Gastrocnemius medialis (tissue), 4 donors: Measurements from ENCODE around the gene NHSL1. TPM values are rescaled to one million over a fixed set of nuclear protein-coding genes. Genes with fewer than 3 reads are reported as not detected.

Experiments used
- ATAC-seq, 2 donors: fragments of 150-250 bp; one replicate each; pipeline ENCODE4 v1.9.1; 2016
- DNase-seq, 2 donors: peaks; one replicate each; pipeline ENCODE4 v3.0.0-alpha.2; 2019
- H3K27ac ChIP-seq, 4 donors: fragments of 200-600 bp; sonication (generic); 1 replicate in 1 of 4; 2 replicates in 3 of 4; pipeline ENCODE4 v1.5.1; 2016 to 2018; ENCODE audit warnings: mild to moderate bottlenecking in 2 of 4, moderate library complexity in 1 of 4
- H3K27me3 ChIP-seq, 3 donors: fragments of 200-600 bp; sonication (generic) in 2 of 3; 1 replicate in 1 of 3; 2 replicates in 2 of 3; pipeline versions ENCODE4 v1.5.1 to v1.6.0; 2016 to 2019; ENCODE audit warnings: mild to moderate bottlenecking in 1 of 3, moderate library complexity in 1 of 3
- H3K36me3 ChIP-seq, 2 donors: fragments of 200-600 bp; sonication (generic) in 1 of 2; one replicate each; pipeline ENCODE4 v1.5.1; 2017 to 2018
- H3K4me1 ChIP-seq, 2 donors: fragments of 200-600 bp; sonication (generic) in 1 of 2; one replicate each; pipeline ENCODE4 v1.5.1; 2016 to 2017; ENCODE audit warnings: mild to moderate bottlenecking in 2 of 2
- H3K4me3 ChIP-seq, 4 donors: fragments of 200-600 bp; sonication (generic) in 3 of 4; 1 replicate in 1 of 4; 2 replicates in 3 of 4; pipeline ENCODE4 v1.5.1; 2016 to 2019; ENCODE audit warnings: mild to moderate bottlenecking in 2 of 4
- H3K9me3 ChIP-seq, 3 donors: fragments of 200-600 bp; sonication (generic) in 2 of 3; 1 replicate in 1 of 3; 2 replicates in 2 of 3; pipeline ENCODE4 v1.5.1; 2016 to 2019
- POLR2A ChIP-seq, 2 donors: fragments of 450-650 bp; IDR thresholded peaks; one replicate each; pipeline ENCODE4 v1.6.1; 2017; ENCODE audit warnings: antibody characterized with exemption in 2 of 2, mild to moderate bottlenecking in 2 of 2, moderate library complexity in 2 of 2
- in situ Hi-C, 4 donors: fragments of 200-750 bp; cut with MboI; loops; one replicate each; pipeline versions ENCODE4 v1.15.0 to v1.8.0; 2017; ENCODE audit warnings: low sequenced_read_pairs in 4 of 4
- intact Hi-C: fragments of 100-400 bp; cut with DNase I; formaldehyde crosslinking; loops from one replicate; pipeline ENCODE4 v1.15.1; 2023; ENCODE audit warnings: low total_unique reads
- total RNA-seq, 4 donors: library from RNA; depleted of rRNA; stranded (reverse); fragments of >200 nt; gene quantifications; one replicate each; pipeline versions ENCODE4 v1.1.0 to v1.2.3, GENCODE V29; 2016
- TF ChIP-seq, protein P1 (sequence below), 5 experiments: fragments of 450-650 bp in 3 of 5; fragments of 200-600 bp in 2 of 5; sonication (generic) in 2 of 5; IDR thresholded peaks in 4 of 5; conservative IDR thresholded peaks in 1 of 5; 1 replicate in 4 of 5; 2 replicates in 1 of 5; pipeline ENCODE4 v1.5.1; 2016 to 2019; ENCODE audit warnings: antibody characterized with exemption in 5 of 5, mild to moderate bottlenecking in 3 of 5, moderate library complexity in 3 of 5

Gene NHSL1
- total RNA-seq, 4 donors from 2014 or later: 0.31 to 2.0 (median 1.1) TPM

DNA sequence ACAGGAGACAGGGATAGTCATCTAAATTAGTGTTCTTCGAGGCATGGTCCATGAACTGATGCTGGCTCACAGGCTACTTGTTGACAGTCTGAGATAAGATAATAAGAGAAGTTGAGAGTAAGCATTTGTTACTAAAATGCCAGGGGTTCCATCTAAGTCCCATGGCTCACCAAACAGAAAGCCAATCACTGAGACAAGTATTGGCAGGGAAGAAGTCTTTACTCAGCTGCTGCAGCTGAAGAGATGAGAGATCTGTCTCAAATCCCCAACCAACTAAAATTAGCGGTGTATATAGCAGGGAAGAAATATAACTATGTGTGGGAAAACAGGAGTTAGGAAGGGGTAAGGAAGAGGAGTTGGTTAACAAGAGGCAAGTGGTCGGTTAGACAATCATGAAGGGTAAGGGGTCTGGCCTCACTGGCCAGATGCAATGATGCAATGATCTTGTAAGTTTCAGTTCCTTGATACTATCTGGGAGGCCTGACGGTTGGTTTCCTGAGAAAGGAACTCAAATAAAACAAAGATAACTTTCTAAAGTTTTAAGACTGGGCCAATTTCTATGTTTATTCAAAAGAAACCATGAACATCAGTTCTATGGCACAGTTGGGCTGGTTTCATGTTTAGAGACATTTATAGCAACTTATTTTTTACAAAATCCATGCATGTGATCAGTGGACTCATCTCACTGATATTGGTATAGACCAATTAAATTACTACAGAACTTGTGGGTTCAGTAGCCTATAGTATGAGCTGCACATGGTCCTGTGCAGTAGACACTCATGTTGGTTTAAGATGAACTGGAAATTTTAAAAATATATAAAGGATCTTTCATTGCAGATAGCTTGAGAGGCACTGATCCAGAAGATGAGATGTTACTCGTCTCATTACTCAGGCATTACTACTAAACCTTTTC lies 105.2 kb downstream of the NHSL1 start:
- Histone ChIP-seq H3K4me1 (no peaks in the 10 kb centered on the region), H3K36me3 (no peaks in the 10 kb centered on the region), H3K27ac (no peak overlapping the region), H3K4me3 (no peak overlapping the region), H3K27me3 (no peaks in the 10 kb centered on the region), H3K9me3 (no peaks in the 10 kb centered on the region)
- TF ChIP-seq, protein P1, sequence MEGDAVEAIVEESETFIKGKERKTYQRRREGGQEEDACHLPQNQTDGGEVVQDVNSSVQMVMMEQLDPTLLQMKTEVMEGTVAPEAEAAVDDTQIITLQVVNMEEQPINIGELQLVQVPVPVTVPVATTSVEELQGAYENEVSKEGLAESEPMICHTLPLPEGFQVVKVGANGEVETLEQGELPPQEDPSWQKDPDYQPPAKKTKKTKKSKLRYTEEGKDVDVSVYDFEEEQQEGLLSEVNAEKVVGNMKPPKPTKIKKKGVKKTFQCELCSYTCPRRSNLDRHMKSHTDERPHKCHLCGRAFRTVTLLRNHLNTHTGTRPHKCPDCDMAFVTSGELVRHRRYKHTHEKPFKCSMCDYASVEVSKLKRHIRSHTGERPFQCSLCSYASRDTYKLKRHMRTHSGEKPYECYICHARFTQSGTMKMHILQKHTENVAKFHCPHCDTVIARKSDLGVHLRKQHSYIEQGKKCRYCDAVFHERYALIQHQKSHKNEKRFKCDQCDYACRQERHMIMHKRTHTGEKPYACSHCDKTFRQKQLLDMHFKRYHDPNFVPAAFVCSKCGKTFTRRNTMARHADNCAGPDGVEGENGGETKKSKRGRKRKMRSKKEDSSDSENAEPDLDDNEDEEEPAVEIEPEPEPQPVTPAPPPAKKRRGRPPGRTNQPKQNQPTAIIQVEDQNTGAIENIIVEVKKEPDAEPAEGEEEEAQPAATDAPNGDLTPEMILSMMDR (IDR thresholded peaks at IDR 0.05 in 4 of 5, conservative IDR thresholded peaks at IDR 0.05 in 1 of 5): no peak
- no peak for TF ChIP-seq POLR2A (IDR thresholded peaks at IDR 0.05)
- in situ Hi-C loops (no loop called here), intact Hi-C loops (no loop called here)
- no peak for ATAC-seq
- no peak for DNase-seq

DNA sequence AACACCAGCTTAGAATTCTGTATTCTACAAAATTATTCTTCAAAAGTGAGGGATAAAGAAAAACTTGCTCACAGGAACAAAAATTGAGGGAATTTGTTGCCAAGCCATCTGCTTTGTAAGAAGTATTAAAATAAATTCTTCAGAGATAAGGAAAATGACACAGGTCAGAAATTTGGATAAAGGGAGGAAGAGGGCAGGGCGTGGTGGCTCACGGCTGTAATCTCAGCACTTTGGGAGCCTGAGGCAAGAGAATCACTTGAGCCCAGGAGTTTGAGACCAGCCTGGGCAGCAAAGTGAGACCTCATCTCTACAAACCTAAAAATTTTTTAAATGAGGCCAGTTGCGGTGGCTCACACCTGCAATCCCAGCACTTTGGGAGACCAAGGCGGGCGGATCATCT lies 109.7 kb downstream of the NHSL1 start:
- no peaks in the 10 kb centered on the region for H3K4me1 ChIP-seq
- no peaks in the 10 kb centered on the region for H3K9me3 ChIP-seq
- no peak overlapping the region for H3K4me3 ChIP-seq
- in situ Hi-C loops: no loop called here
- H3K27ac ChIP-seq: no peak overlapping the region
- intact Hi-C loops: no loop called here
- TF ChIP-seq POLR2A (IDR thresholded peaks at IDR 0.05): no peak
- TF ChIP-seq, protein P1 (IDR thresholded peaks at IDR 0.05 in 4 of 5, conservative IDR thresholded peaks at IDR 0.05 in 1 of 5): no peak
- ATAC-seq (no peak), DNase-seq (no peak)
- H3K36me3 ChIP-seq: no peaks in the 10 kb centered on the region
- no peaks in the 10 kb centered on the region for H3K27me3 ChIP-seq

DNA sequence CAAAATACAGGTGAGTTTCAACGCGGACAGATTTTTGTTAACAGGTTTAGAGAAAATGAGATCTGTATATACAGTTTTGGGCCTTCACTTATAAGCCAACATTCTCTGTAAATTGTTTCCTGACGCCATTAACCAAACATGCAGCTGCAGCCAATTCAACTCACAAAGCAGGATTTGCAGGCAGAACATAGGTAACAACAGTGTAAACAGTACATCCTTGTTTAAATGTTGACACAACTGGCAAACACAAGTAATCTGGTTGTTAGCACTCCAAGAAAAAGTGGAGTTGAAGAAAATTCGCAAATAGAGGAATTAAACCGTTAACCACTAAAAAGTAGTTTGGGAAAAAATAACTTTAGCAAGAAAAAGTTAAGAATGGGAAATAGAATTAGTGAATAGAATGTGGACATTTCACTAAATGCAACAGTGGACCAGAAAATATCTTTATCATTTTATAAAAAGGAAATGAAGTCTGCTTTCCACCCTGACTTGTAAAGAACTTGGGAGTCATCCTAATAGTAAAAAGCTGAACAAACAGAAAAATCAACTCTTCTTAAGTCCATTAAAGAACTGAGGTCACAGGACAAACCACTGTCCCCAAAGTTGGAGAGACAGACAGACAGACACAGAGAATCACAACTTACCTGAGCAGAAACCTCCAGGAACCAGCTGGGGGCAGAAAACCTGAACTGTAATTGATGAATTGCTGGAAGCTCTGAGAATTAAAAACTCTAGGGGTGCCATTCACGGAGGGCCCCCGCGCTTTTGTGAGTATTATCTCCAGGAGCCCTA lies 111.5 kb downstream of the NHSL1 start:
- H3K36me3 ChIP-seq: no peaks in the 10 kb centered on the region
- in situ Hi-C loops (no loop called here), intact Hi-C loops (no loop called here)
- TF ChIP-seq, protein P1 (IDR thresholded peaks at IDR 0.05 in 4 of 5, conservative IDR thresholded peaks at IDR 0.05 in 1 of 5): no peak
- TF ChIP-seq POLR2A (IDR thresholded peaks at IDR 0.05): no peak
- H3K4me3 ChIP-seq: no peak overlapping the region
- DNase-seq (no peak), ATAC-seq (no peak)
- H3K27ac ChIP-seq: no peak overlapping the region
- no peaks in the 10 kb centered on the region for H3K27me3 ChIP-seq
- no peaks in the 10 kb centered on the region for H3K4me1 ChIP-seq
- no peaks in the 10 kb centered on the region for H3K9me3 ChIP-seq

- no peaks in the 10 kb centered on the region for H3K36me3 ChIP-seq
- ATAC-seq: no peak
- H3K4me3 ChIP-seq: no peak overlapping the region
- H3K27ac ChIP-seq: no peak overlapping the region
- TF ChIP-seq, protein P1 (IDR thresholded peaks at IDR 0.05 in 4 of 5, conservative IDR thresholded peaks at IDR 0.05 in 1 of 5): no peak
- TF ChIP-seq POLR2A (IDR thresholded peaks at IDR 0.05): no peak
- in situ Hi-C loops: no loop called here
- no peak for DNase-seq
- H3K27me3 ChIP-seq: no peaks in the 10 kb centered on the region
- no peaks in the 10 kb centered on the region for H3K4me1 ChIP-seq
- intact Hi-C loops: no loop called here
- no peaks in the 10 kb centered on the region for H3K9me3 ChIP-seq
Measured at GRCh38 chr6:138386897-138387296, 112.4 kb downstream of the NHSL1 start.
